RWPE1 (cell line): ENCODE measurements around the gene GRIFIN.

Experiments
- CTCF ChIA-PET: fragments of 350-600 bp; sonication (Branson Sonifier 250); formaldehyde crosslinking; extraction: SDS; loops from one replicate; lab custom pipeline; 2021; lab: Yijun Ruan, JAX
- POLR2A ChIA-PET: fragments of 400-600 bp; formaldehyde crosslinking; extraction: SDS; loops from one replicate; lab custom pipeline; 2020; ENCODE audit warnings: antibody characterized with exemption; ENCODE audit not compliant: low non-redundant PET; lab: Yijun Ruan, JAX
- DNase-seq: peaks from one replicate; pipeline ENCODE4 v3.0.0; 2012; ENCODE audit warnings: low spot score
- H3K27ac ChIP-seq: fragments of 450-650 bp; 2 replicates; pipeline ENCODE4 v1.5.1; 2017
- TF ChIP-seq, protein P1 (sequence below): fragments of 450-650 bp; conservative IDR thresholded peaks from 2 replicates; pipeline ENCODE4 v1.5.1; 2017; ENCODE audit warnings: low read depth, mild to moderate bottlenecking

Gene GRIFIN

DNA sequence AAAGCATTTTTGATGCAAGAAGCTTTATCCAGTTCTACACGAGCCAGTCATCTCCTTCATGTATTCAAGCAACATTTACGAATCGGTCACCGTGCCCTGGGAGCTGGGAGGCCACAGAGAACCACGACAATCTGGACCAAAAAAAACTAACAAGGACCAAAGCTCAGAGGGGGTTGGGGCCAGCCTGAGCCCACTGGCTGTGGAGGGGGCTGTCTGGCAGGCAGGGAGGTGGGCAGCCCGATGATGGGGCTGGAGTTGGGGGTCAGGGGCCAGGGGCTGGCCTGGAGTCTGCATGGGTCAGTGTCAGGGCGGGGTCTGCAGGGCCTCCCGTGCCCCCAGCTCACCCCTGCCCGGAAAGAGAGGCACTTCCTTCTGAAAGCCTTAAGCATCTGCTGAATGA is 12.5 kb upstream of the GRIFIN start:
- H3K27ac ChIP-seq = no peak overlapping the region; the same call in 1 of the 2 replicates
- ChIA-PET CTCF (interaction anchor here (0.8 to 1.6 kb wide), 3 partner anchors 10 to 698 kb away, joined by 3 to 7 read pairs (median 4); no protein-coding TSS in a partner anchor), POLR2A (no interaction called here)
- TF ChIP-seq, protein P1, sequence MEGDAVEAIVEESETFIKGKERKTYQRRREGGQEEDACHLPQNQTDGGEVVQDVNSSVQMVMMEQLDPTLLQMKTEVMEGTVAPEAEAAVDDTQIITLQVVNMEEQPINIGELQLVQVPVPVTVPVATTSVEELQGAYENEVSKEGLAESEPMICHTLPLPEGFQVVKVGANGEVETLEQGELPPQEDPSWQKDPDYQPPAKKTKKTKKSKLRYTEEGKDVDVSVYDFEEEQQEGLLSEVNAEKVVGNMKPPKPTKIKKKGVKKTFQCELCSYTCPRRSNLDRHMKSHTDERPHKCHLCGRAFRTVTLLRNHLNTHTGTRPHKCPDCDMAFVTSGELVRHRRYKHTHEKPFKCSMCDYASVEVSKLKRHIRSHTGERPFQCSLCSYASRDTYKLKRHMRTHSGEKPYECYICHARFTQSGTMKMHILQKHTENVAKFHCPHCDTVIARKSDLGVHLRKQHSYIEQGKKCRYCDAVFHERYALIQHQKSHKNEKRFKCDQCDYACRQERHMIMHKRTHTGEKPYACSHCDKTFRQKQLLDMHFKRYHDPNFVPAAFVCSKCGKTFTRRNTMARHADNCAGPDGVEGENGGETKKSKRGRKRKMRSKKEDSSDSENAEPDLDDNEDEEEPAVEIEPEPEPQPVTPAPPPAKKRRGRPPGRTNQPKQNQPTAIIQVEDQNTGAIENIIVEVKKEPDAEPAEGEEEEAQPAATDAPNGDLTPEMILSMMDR = no peak
- no peak for DNase-seq

DNA sequence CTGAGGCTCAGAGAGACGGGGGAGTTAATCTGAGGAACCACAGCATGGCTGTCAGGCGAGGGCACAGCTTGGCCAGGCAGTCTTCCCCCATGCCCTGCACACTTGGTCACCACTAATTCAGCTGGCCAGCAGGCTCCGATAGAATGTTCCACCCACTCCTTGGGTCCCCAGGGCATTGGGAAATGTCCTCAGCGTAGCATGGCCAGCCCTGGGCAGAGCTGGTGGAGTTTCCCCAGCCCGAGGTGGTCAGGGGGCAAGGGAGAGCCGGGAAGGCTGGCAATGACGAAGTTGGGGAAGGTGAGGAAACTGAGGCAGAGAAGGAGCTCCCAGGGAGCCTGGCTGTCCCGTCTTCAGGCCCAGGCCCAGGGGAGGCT is 12.1 kb upstream of the GRIFIN start:
- ChIA-PET POLR2A (no interaction called here), CTCF (interaction anchor here (0.8 to 1.6 kb wide), 3 partner anchors 11 to 697 kb away, joined by 3 to 7 read pairs (median 4); no protein-coding TSS in a partner anchor)
- no peak for DNase-seq
- TF ChIP-seq, protein P1 = no peak
- no peak overlapping the region; the same call in 1 of the 2 replicates for H3K27ac ChIP-seq

DNA sequence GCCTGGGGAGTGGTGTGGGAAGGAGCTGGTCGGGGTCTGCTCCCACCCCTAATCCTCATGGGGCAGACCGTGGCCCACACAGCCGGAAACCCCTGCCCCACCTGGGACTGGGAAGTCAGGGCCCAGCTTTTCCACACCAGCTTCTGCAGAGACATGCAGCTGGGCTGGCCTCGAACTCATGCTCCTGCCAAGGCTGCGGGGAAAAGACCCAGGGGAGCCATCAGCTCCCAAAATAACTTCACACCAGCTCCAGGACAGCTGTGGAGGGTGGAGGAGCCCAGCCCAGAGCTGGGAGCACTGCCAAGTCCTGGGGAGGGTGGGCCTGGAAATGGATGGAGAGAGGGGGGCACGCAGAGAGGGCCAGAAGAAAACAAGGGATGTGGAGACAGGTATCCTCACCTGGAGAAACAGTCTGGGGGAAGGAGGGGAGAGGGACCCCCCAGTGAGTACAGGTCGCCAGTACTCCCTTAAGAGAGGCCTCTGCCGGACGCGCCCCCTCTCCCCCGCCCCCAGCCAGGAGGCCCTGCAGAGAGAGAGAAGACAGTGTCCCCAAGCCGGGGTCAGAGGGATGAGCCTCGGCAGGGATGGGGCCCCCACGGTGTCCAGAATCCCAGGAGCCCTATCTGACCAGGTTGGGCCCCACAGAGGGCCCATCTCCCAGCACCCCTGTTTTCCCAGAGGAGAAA is 11.5 kb upstream of the GRIFIN start:
- ChIA-PET POLR2A (no interaction called here), CTCF (interaction anchor here (1.0 to 1.6 kb wide), 2 partner anchors 11 to 19 kb away, joined by 3 to 7 read pairs; no protein-coding TSS in a partner anchor)
- TF ChIP-seq, protein P1 = no peak
- DNase-seq = no peak
- no peak overlapping the region; the same call in 1 of the 2 replicates for H3K27ac ChIP-seq

DNA sequence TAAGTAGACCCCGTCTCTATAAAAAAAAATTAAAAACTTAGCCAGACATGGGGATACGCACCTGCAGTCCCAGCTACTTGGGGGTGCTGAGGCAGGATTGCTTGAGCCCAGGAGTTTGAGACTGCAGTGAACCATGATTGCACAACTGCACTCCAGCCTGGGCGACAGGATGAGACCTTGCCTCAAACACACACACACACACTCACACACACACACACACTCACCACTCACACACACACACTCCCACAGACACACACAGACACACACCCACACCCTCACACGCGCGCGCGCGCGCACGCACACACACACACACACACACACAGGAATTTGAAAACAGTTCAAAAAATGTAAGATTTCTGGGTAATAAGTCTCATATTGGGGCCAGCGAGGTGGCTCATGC is 8.7 kb upstream of the GRIFIN start:
- no peak overlapping the region for H3K27ac ChIP-seq
- ChIA-PET POLR2A (no interaction called here), CTCF (no interaction called here)
- TF ChIP-seq, protein P1 = no peak
- no peak for DNase-seq

DNA sequence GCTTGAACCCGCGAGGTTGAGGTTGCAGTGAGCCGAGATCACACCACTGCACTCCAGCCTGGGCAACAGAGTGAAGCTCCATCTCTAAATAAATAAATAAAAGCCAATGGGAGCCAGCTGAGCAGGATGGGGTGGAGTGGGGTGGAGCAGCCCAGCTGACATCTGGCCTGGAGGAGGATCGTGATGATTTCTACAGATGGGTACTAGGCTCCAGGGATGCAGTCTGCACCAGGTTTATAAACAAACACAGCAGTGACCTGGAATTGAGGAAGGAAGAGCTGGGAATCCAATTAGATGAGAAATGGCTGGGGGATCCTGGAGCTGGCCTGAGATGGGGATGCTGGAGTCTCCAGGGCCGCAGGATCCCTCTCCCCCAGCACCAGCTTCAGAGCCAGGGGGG is 7.3 kb upstream of the GRIFIN start:
- CTCF ChIA-PET = interaction anchor here (0.8 kb wide), 1 partner anchor 58 kb away, joined by 3 read pairs; no protein-coding TSS in a partner anchor
- TF ChIP-seq, protein P1 = no peak
- no peak overlapping the region for H3K27ac ChIP-seq
- no peak for DNase-seq
- POLR2A ChIA-PET = no interaction called here

DNA sequence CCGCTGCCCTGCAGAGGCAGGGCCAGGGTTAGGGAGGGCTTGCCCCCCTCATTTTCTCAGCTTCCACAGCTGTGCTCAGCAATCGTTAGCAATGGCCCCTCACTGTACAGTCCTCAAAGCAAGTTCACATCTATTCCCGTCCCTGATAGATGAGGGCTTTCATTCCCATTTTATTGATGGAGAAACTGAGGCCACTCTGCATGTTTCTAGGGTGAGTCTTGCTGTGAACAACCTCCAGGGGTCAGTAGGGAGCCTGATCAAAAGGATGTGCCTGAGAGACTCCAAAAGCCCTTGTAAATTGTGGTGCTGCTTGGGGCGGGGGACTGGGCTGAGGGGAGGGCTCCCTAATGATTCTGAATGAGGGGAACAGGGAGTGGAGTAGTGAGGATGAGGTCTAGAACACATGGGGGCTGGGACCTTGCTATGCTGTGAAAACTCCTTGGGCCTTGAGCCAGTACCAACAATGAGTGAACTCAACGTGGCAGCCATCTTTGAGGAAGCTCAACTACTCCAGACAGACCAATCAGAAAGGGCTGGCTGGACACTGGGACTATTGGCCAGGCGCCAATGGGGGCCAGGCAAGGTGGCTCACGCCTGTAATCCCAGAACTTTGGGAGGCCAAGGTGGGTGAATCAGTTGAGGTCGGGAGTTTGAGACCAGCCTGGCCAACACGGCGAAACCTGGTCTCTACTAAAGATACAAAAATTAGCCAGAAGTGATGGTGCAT is 6.7 kb upstream of the GRIFIN start:
- H3K27ac ChIP-seq = no peak overlapping the region
- POLR2A ChIA-PET = no interaction called here
- TF ChIP-seq, protein P1 = no peak
- CTCF ChIA-PET = interaction anchor here (0.8 kb wide), 1 partner anchor 57 kb away, joined by 3 read pairs; no protein-coding TSS in a partner anchor
- DNase-seq = no peak
